BLaER1 treated with 17β-estradiol and CSF1 and Interleukin-3, amounts not matched to agents 10 nM and 100 nM (cell line): ENCODE results near the gene ATRN.

Experiments used
- H3K27ac ChIP-seq, 11 experiments: shearing (Covaris generic); formaldehyde crosslinking; 2 replicates each; pipeline ENCODE4 v1.8.1; 2022
- H3K27me3 ChIP-seq, 11 experiments: shearing (Covaris generic); formaldehyde crosslinking; 2 replicates each; pipeline ENCODE4 v1.8.1; 2022
- H3K36me3 ChIP-seq, 11 experiments: shearing (Covaris generic); formaldehyde crosslinking; 2 replicates each; pipeline ENCODE4 v1.8.1; 2022
- H3K4me1 ChIP-seq, 10 experiments: shearing (Covaris generic); formaldehyde crosslinking; 2 replicates each; pipeline ENCODE4 v1.8.1; 2022
- H3K4me2 ChIP-seq, 11 experiments: shearing (Covaris generic); formaldehyde crosslinking; 2 replicates each; pipeline ENCODE4 v1.8.1; 2022
- H3K4me3 ChIP-seq, 10 experiments: shearing (Covaris generic); formaldehyde crosslinking; 2 replicates each; pipeline ENCODE4 v1.8.1; 2022
- H3K9ac ChIP-seq, 11 experiments: shearing (Covaris generic); formaldehyde crosslinking; 2 replicates each; pipeline ENCODE4 v1.8.1; 2022
- H3K9me3 ChIP-seq, 11 experiments: shearing (Covaris generic); formaldehyde crosslinking; replicated peaks in 1 of 11; 2 replicates each; pipeline ENCODE4 v1.8.1; 2022
- H4K20me1 ChIP-seq, 11 experiments: shearing (Covaris generic); formaldehyde crosslinking; 2 replicates each; pipeline ENCODE4 v1.8.1; 2022
- Cebpa-rat ChIP-seq, 11 experiments: shearing (Covaris generic); IDR thresholded peaks; 2 replicates each; pipeline ENCODE4 v1.8.1; 2022

ATRN gene

GRCh38 chr20:3669710-3670367 is 199.0 kb downstream of the ATRN start:
- no peaks in the 10 kb centered on the region for H3K9me3 ChIP-seq
- peak overlapping the region; percentile 86 to 100 (median 97) for H3K4me2 ChIP-seq
- H3K4me1 ChIP-seq: peaks cover 45 to 78% (median 70%) of the 10 kb centered on the region in 10 experiments
- H3K27me3 ChIP-seq: peaks cover 18 to 47% (median 29%) of the 10 kb centered on the region in 11 experiments; a peak in 21 of 22 replicates
- peaks cover 0 to 38% (median 14%) of the 10 kb centered on the region in 11 experiments; a peak in 16 of 22 replicates for H4K20me1 ChIP-seq
- TF ChIP-seq Cebpa-rat (IDR thresholded peaks at IDR 0.05): no peak
- H3K4me3 ChIP-seq: no peak overlapping the region
- H3K36me3 ChIP-seq: no peaks in the 10 kb centered on the region
- peak overlapping the region in 3 of 11 experiments; percentile 59 to 60 (median 60); a peak in 5 of 22 replicates for H3K9ac ChIP-seq
- peak overlapping the region in 3 of 11 experiments; percentile 20 to 69 (median 57); a peak in 5 of 22 replicates for H3K27ac ChIP-seq

- H4K20me1 ChIP-seq: peaks cover 0 to 44% (median 14%) of the 10 kb centered on the region in 11 experiments; a peak in 16 of 22 replicates
- peak overlapping the region; percentile 86 to 100 (median 97) for H3K4me2 ChIP-seq
- H3K36me3 ChIP-seq: no peaks in the 10 kb centered on the region
- peak overlapping the region in 4 of 11 experiments; percentile 20 to 69 (median 44); a peak in 7 of 22 replicates for H3K27ac ChIP-seq
- H3K9ac ChIP-seq: peak overlapping the region in 4 of 11 experiments; percentile 59 to 63 (median 60); a peak in 8 of 22 replicates
- peaks cover 40 to 71% (median 63%) of the 10 kb centered on the region in 10 experiments for H3K4me1 ChIP-seq
- H3K27me3 ChIP-seq: peaks cover 24 to 50% (median 36%) of the 10 kb centered on the region in 11 experiments; a peak in 21 of 22 replicates
- no peak for TF ChIP-seq Cebpa-rat (IDR thresholded peaks at IDR 0.05)
- no peaks in the 10 kb centered on the region for H3K9me3 ChIP-seq
- H3K4me3 ChIP-seq: no peak overlapping the region
Observed at GRCh38 chr20:3670511-3670910, 199.7 kb downstream of the ATRN start.

- Histone ChIP-seq H3K27me3 (peaks cover 25 to 53% (median 38%) of the 10 kb centered on the region in 11 experiments; a peak in 21 of 22 replicates), H3K9ac (peak overlapping the region in 5 of 11 experiments; percentile 3 to 63 (median 60); a peak in 9 of 22 replicates), H3K27ac (peak overlapping the region in 6 of 11 experiments; percentile 16 to 69 (median 36); a peak in 9 of 22 replicates), H3K4me2 (peak overlapping the region; percentile 86 to 100 (median 97)), H3K4me3 (peak overlapping the region in 3 of 10 experiments; percentile 53 to 60 (median 56); a peak in 3 of 20 replicates), H4K20me1 (peaks cover 0 to 44% (median 14%) of the 10 kb centered on the region in 11 experiments; a peak in 16 of 22 replicates), H3K4me1 (peaks cover 38 to 67% (median 59%) of the 10 kb centered on the region in 10 experiments), H3K36me3 (no peaks in the 10 kb centered on the region), H3K9me3 (no peaks in the 10 kb centered on the region)
- no peak for TF ChIP-seq Cebpa-rat (IDR thresholded peaks at IDR 0.05)
Observed at GRCh38 chr20:3670945-3671344, 200.1 kb downstream of the ATRN start.

- Histone ChIP-seq H4K20me1 (peaks cover 0 to 44% (median 14%) of the 10 kb centered on the region in 11 experiments; a peak in 16 of 22 replicates), H3K4me2 (peak overlapping the region; percentile 86 to 100 (median 97)), H3K36me3 (no peaks in the 10 kb centered on the region), H3K27ac (peak overlapping the region in 4 of 11 experiments; percentile 34 to 69 (median 50); a peak in 8 of 22 replicates), H3K9ac (peak overlapping the region in 10 of 11 experiments; percentile 19 to 63 (median 58); a peak in 17 of 22 replicates), H3K27me3 (peaks cover 25 to 56% (median 39%) of the 10 kb centered on the region in 11 experiments; a peak in 21 of 22 replicates), H3K4me3 (peak overlapping the region; percentile 45 to 70 (median 56)), H3K4me1 (peaks cover 40 to 66% (median 57%) of the 10 kb centered on the region in 10 experiments), H3K9me3 (no peaks in the 10 kb centered on the region)
- TF ChIP-seq Cebpa-rat (IDR thresholded peaks at IDR 0.05): no peak
Observed at GRCh38 chr20:3671986-3672546, 201.2 kb downstream of the ATRN start.

- H4K20me1 ChIP-seq: peaks cover 0 to 44% (median 14%) of the 10 kb centered on the region in 11 experiments; a peak in 16 of 22 replicates
- peaks cover 25 to 58% (median 39%) of the 10 kb centered on the region in 11 experiments; a peak in 21 of 22 replicates for H3K27me3 ChIP-seq
- TF ChIP-seq Cebpa-rat (IDR thresholded peaks at IDR 0.05): no peak
- peaks cover 45 to 66% (median 61%) of the 10 kb centered on the region in 10 experiments for H3K4me1 ChIP-seq
- peak overlapping the region in 4 of 11 experiments; percentile 34 to 69 (median 50); a peak in 7 of 22 replicates for H3K27ac ChIP-seq
- H3K36me3 ChIP-seq: no peaks in the 10 kb centered on the region
- H3K4me2 ChIP-seq: peak overlapping the region; percentile 86 to 100 (median 97)
- no peaks in the 10 kb centered on the region for H3K9me3 ChIP-seq
- peak overlapping the region; percentile 45 to 70 (median 56) for H3K4me3 ChIP-seq
- H3K9ac ChIP-seq: peak overlapping the region; percentile 11 to 63 (median 57); a peak in 20 of 22 replicates
Observed at GRCh38 chr20:3672547-3673171, 201.8 kb downstream of the ATRN start.

- H3K27ac ChIP-seq: no peak overlapping the region
- peaks cover 25 to 65% (median 41%) of the 10 kb centered on the region in 11 experiments; a peak in 21 of 22 replicates for H3K27me3 ChIP-seq
- H3K4me3 ChIP-seq: peak overlapping the region in 6 of 10 experiments; percentile 56 to 70 (median 60); a peak in 8 of 20 replicates
- no peak for TF ChIP-seq Cebpa-rat (IDR thresholded peaks at IDR 0.05)
- H4K20me1 ChIP-seq: peaks cover 0 to 44% (median 14%) of the 10 kb centered on the region in 11 experiments; a peak in 16 of 22 replicates
- H3K36me3 ChIP-seq: no peaks in the 10 kb centered on the region
- H3K9me3 ChIP-seq: no peaks in the 10 kb centered on the region
- H3K4me1 ChIP-seq: peaks cover 45 to 62% (median 60%) of the 10 kb centered on the region in 10 experiments
- H3K4me2 ChIP-seq: peak overlapping the region; percentile 86 to 100 (median 97)
- H3K9ac ChIP-seq: peak overlapping the region in 2 of 11 experiments; percentile 60 to 63; a peak in 3 of 22 replicates
Observed at GRCh38 chr20:3673221-3674070, 202.6 kb downstream of the ATRN start.

GRCh38 chr20:3674447-3674846 is 203.6 kb downstream of the ATRN start:
- Histone ChIP-seq H3K27ac (no peak overlapping the region), H3K27me3 (peaks cover 28 to 73% (median 51%) of the 10 kb centered on the region in 11 experiments), H3K9ac (no peak overlapping the region), H4K20me1 (peaks cover 0 to 42% (median 14%) of the 10 kb centered on the region in 11 experiments; a peak in 16 of 22 replicates), H3K36me3 (no peaks in the 10 kb centered on the region), H3K4me2 (no peak overlapping the region), H3K9me3 (no peaks in the 10 kb centered on the region), H3K4me3 (no peak overlapping the region), H3K4me1 (peaks cover 45 to 59% (median 50%) of the 10 kb centered on the region in 10 experiments)
- no peak for TF ChIP-seq Cebpa-rat (IDR thresholded peaks at IDR 0.05)
